Measurements from ENCODE around the gene ABHD15.
"Not testable (repeated sequence)": the region's sequence is repeated elsewhere in the genome, so short reads cannot be mapped to it uniquely, and the experiment has no call there.

ABHD15 gene

DNA sequence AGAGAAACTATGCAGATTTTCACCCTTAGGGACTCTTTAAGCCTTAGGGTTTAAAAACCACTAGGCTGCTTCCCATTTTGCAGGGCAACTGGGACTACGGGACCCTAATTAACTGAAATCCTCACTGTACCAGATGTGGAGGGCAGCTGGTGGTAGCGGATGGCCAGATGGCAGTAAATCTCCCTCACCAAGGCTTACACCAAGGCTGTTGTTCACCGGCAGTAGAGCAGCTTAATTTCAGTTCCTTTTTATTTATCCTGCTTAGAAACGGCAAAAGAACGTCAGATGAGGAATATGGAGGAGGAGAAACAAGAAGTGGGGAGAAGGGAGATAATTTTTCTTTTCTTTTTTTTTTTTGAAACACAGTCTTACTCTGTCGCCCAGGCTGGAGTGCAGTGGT is 6.5 kb downstream of the ABHD15 start:
- TF ChIP-seq, protein P1, sequence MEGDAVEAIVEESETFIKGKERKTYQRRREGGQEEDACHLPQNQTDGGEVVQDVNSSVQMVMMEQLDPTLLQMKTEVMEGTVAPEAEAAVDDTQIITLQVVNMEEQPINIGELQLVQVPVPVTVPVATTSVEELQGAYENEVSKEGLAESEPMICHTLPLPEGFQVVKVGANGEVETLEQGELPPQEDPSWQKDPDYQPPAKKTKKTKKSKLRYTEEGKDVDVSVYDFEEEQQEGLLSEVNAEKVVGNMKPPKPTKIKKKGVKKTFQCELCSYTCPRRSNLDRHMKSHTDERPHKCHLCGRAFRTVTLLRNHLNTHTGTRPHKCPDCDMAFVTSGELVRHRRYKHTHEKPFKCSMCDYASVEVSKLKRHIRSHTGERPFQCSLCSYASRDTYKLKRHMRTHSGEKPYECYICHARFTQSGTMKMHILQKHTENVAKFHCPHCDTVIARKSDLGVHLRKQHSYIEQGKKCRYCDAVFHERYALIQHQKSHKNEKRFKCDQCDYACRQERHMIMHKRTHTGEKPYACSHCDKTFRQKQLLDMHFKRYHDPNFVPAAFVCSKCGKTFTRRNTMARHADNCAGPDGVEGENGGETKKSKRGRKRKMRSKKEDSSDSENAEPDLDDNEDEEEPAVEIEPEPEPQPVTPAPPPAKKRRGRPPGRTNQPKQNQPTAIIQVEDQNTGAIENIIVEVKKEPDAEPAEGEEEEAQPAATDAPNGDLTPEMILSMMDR (conservative IDR thresholded peaks at IDR 0.05; ENCODE audit: low read depth, low read length), result no peak
- H3K27me3 ChIP-seq (ENCODE audit: insufficient read depth, low read depth), result no peaks in the 10 kb centered on the region
- peaks cover 11% of the 10 kb centered on the region; the same call in 1 of the 2 replicates for H3K79me2 ChIP-seq (ENCODE audit: insufficient read depth, low read depth)
- no peaks in the 10 kb centered on the region for H3K36me3 ChIP-seq (ENCODE audit: insufficient read depth)
- no peak overlapping the region for H3K4me3 ChIP-seq (IDR thresholded peaks at IDR 0.05; ENCODE audit: insufficient read depth, low read depth, low read length)
- no peaks in the 10 kb centered on the region for H4K20me1 ChIP-seq (ENCODE audit: insufficient read depth)
- H3K9ac ChIP-seq, result no peak overlapping the region
- no peak overlapping the region for H2AFZ ChIP-seq (ENCODE audit: low read depth)
- H3K4me2 ChIP-seq, result no peak overlapping the region
- no peak overlapping the region for H3K27ac ChIP-seq
- peaks cover 19% of the 10 kb centered on the region for H3K4me1 ChIP-seq (ENCODE audit: low read depth, poor library complexity, severe bottlenecking)

DNA sequence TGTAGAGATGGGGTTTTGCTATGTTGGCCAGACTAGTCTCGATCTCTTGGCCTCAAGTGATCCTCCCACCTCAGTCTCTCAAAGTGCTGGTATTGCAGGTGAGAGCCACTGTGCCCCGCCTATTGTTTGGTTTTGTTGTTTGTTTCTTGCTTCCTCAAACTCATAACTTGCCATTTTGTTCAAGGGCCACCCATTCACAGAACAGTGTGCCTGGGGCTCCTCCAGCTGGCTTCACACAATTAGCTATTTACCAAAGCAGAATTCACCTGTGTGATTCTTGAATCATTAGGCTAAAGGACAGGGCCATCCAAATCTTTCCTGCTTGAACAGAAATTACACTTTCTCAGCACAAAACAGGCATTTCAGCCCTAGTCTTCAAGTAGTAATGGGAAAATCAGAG is 7.2 kb downstream of the ABHD15 start:
- Histone ChIP-seq H3K4me2 (no peak overlapping the region), H3K36me3 (ENCODE audit: insufficient read depth) (no peaks in the 10 kb centered on the region)
- TF ChIP-seq, protein P1 (conservative IDR thresholded peaks at IDR 0.05; ENCODE audit: low read depth, low read length), result no peak

DNA sequence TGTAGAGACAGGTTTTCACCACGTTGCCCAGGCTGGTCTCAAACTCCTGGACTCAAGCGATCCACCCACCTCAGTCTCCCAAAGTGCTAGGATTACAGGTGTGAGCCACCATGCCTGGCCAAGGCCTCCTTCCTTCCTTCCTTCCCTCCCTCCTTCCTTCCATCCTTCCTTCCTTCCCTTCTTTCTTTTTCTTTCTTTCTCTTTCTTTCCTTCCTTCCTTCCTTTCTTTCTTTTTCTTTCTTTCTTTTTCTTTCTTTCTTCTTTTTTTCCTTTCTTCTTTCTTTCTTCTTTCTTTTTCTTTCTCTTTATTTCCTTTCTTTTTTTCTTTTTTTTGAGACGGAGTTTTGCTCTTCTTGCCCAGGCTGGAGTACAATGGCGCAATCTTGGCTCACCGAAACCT is 8.7 kb downstream of the ABHD15 start:
- not testable (repeated sequence) for H3K4me1 ChIP-seq (ENCODE audit: low read depth, poor library complexity, severe bottlenecking); H3K4me2 ChIP-seq; H3K27ac ChIP-seq

More for the DNA sequence above, 7.2 kb downstream of the ABHD15 start:
- H3K9ac ChIP-seq, result no peak overlapping the region
- H3K27me3 ChIP-seq (ENCODE audit: insufficient read depth, low read depth), result no peaks in the 10 kb centered on the region
- H3K4me3 ChIP-seq (IDR thresholded peaks at IDR 0.05; ENCODE audit: insufficient read depth, low read depth, low read length), result no peak overlapping the region
- no peak overlapping the region for H2AFZ ChIP-seq (ENCODE audit: low read depth)
- H3K27ac ChIP-seq, result no peak overlapping the region
- peaks cover 8% of the 10 kb centered on the region; the same call in 1 of the 2 replicates for H3K79me2 ChIP-seq (ENCODE audit: insufficient read depth, low read depth)
- H3K4me1 ChIP-seq (ENCODE audit: low read depth, poor library complexity, severe bottlenecking), result peaks cover 12% of the 10 kb centered on the region
- no peaks in the 10 kb centered on the region for H4K20me1 ChIP-seq (ENCODE audit: insufficient read depth)

DNA sequence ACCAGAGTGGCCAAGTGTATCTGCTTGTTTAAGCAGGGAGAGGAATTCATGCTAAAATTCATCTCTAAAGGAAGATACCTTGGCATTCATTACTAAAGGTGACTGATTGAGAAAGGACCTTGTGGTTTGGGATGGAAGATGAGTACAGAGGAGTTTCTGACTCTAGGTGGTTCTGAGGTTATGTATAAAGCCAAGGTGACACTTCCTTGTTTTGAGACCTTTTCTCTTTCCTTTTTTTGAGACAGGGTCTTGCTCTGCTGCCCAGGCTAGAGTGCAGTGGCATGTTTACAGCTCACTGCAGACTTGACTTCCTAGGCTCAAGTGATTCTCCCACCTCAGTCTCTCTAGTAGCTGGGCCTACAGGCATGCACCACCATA is 9.1 kb downstream of the ABHD15 start:
- H2AFZ ChIP-seq (ENCODE audit: low read depth), result no peak overlapping the region
- H3K9ac ChIP-seq, result no peak overlapping the region

More for the DNA sequence above, 8.7 kb downstream of the ABHD15 start:
- not testable (repeated sequence) for H3K27me3 ChIP-seq (ENCODE audit: insufficient read depth, low read depth); H3K4me3 ChIP-seq (IDR thresholded peaks at IDR 0.05; ENCODE audit: insufficient read depth, low read depth, low read length); H4K20me1 ChIP-seq (ENCODE audit: insufficient read depth); H2AFZ ChIP-seq (ENCODE audit: low read depth); H3K36me3 ChIP-seq (ENCODE audit: insufficient read depth); H3K79me2 ChIP-seq (ENCODE audit: insufficient read depth, low read depth); H3K9ac ChIP-seq

DNA sequence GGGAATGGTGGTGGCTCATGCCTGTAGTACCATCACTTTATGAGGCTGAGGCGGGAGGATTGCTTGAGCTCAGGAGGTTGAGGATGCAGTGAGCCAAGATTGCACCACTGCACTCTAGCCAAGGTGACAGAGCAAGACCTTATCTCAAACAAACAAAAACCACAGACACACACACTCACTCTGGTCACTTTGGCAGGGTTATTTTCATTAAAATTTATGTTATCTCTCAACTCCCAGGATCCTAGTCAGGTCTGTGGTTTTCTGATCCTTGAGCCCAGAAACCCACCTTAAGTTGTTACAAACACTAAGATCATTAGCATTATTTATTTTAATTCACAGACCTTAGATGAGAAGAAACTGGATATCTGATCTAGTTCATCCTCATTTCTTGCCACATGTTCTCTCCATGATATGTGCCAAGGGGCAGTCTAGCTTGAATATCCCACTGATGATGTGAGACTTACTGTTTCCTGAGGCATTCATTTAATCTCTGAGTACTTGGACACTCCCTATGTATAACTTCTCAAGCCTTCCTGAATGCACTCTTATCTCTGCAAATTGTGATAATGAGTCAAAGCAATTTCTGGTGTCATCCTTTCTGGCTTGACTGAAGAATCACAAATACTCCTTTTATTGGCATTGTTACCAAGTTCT is 9.6 kb downstream of the ABHD15 start:
- H3K9ac ChIP-seq, result no peak overlapping the region
- no peaks in the 10 kb centered on the region for H3K4me1 ChIP-seq (ENCODE audit: low read depth, poor library complexity, severe bottlenecking)
- H3K4me3 ChIP-seq (IDR thresholded peaks at IDR 0.05; ENCODE audit: insufficient read depth, low read depth, low read length), result no peak overlapping the region
- H4K20me1 ChIP-seq (ENCODE audit: insufficient read depth), result no peaks in the 10 kb centered on the region
- no peaks in the 10 kb centered on the region for H3K27me3 ChIP-seq (ENCODE audit: insufficient read depth, low read depth)
- no peaks in the 10 kb centered on the region for H3K79me2 ChIP-seq (ENCODE audit: insufficient read depth, low read depth)
- H3K36me3 ChIP-seq (ENCODE audit: insufficient read depth), result no peaks in the 10 kb centered on the region
- H2AFZ ChIP-seq (ENCODE audit: low read depth), result no peak overlapping the region
- H3K27ac ChIP-seq, result no peak overlapping the region
- no peak overlapping the region for H3K4me2 ChIP-seq
- TF ChIP-seq, protein P1 (conservative IDR thresholded peaks at IDR 0.05; ENCODE audit: low read depth, low read length), result no peak

More for the DNA sequence above, 9.1 kb downstream of the ABHD15 start:
- H3K4me2 ChIP-seq, result no peak overlapping the region
- H4K20me1 ChIP-seq (ENCODE audit: insufficient read depth), result no peaks in the 10 kb centered on the region
- no peaks in the 10 kb centered on the region for H3K79me2 ChIP-seq (ENCODE audit: insufficient read depth, low read depth)
- H3K27me3 ChIP-seq (ENCODE audit: insufficient read depth, low read depth), result no peaks in the 10 kb centered on the region
- H3K27ac ChIP-seq, result no peak overlapping the region
- TF ChIP-seq, protein P1 (conservative IDR thresholded peaks at IDR 0.05; ENCODE audit: low read depth, low read length), result no peak
- no peaks in the 10 kb centered on the region for H3K36me3 ChIP-seq (ENCODE audit: insufficient read depth)
- no peaks in the 10 kb centered on the region for H3K4me1 ChIP-seq (ENCODE audit: low read depth, poor library complexity, severe bottlenecking)
- no peak overlapping the region for H3K4me3 ChIP-seq (IDR thresholded peaks at IDR 0.05; ENCODE audit: insufficient read depth, low read depth, low read length)

Data from KMS-11 (cell line).